ENCODE results near the gene NUDT17.
"Not testable (repeated sequence)": the region's sequence is repeated elsewhere in the genome, so short reads cannot be mapped to it uniquely, and the experiment has no call there.

NUDT17 gene

GRCh38 chr1:145845514-145846161, at the start of gene NUDT17:
NUDT17 (plus strand) TSS chr1:145845630; CDS start chr1:145845641, 11 bp downstream.
- peak; percentile 90 for DNase-seq (ENCODE audit: low spot score)

GRCh38 chr1:145796753-145797152, 48.7 kb upstream of the NUDT17 start:
- DNase-seq (ENCODE audit: low spot score) = no peak

GRCh38 chr1:145799806-145800205, 45.6 kb upstream of the NUDT17 start:
- no peak for DNase-seq (ENCODE audit: low spot score)

- DNase-seq (ENCODE audit: low spot score) = no peak
These were observed 41.0 kb upstream of the NUDT17 start for GRCh38 chr1:145804235-145805045.

GRCh38 chr1:145805057-145805456, 40.4 kb upstream of the NUDT17 start:
- DNase-seq (ENCODE audit: low spot score) = no peak

GRCh38 chr1:145806408-145806807, 39.0 kb upstream of the NUDT17 start:
- no peak for DNase-seq (ENCODE audit: low spot score)

- no peak for DNase-seq (ENCODE audit: low spot score)
These were observed 38.6 kb upstream of the NUDT17 start for GRCh38 chr1:145806844-145807243.

GRCh38 chr1:145812977-145813810, 32.2 kb upstream of the NUDT17 start:
- DNase-seq (ENCODE audit: low spot score) = not testable (repeated sequence)

- not testable (repeated sequence) for DNase-seq (ENCODE audit: low spot score)
These were observed 27.3 kb upstream of the NUDT17 start for GRCh38 chr1:145818095-145818494.

- not testable (repeated sequence) for DNase-seq (ENCODE audit: low spot score)
These were observed 22.6 kb upstream of the NUDT17 start for GRCh38 chr1:145822779-145823331.

GRCh38 chr1:145823565-145824498, 21.6 kb upstream of the NUDT17 start, which contains the start of the genes POLR3C and RNF115:
POLR3C (plus strand) TSS chr1:145824200; CDS start chr1:145825777, 1,577 bp downstream.
RNF115 (minus strand) TSS chr1:145824095; CDS start chr1:145823873, 222 bp downstream.
- peak; percentile 95 for DNase-seq (ENCODE audit: low spot score)

GRCh38 chr1:145824499-145824842, 21.0 kb upstream of the NUDT17 start:
- DNase-seq (ENCODE audit: low spot score) = no peak

- DNase-seq (ENCODE audit: low spot score) = no peak
These were observed 19.4 kb upstream of the NUDT17 start for GRCh38 chr1:145826030-145826429.

- DNase-seq (ENCODE audit: low spot score) = no peak
These were observed 17.5 kb upstream of the NUDT17 start for GRCh38 chr1:145827966-145828365.

GRCh38 chr1:145828367-145829026, 16.9 kb upstream of the NUDT17 start:
- no peak for DNase-seq (ENCODE audit: low spot score)

GRCh38 chr1:145830810-145831209, 14.6 kb upstream of the NUDT17 start:
- DNase-seq (ENCODE audit: low spot score) = not testable (repeated sequence)

- no peak for DNase-seq (ENCODE audit: low spot score)
These were observed 7.8 kb upstream of the NUDT17 start for GRCh38 chr1:145837656-145838055.

- no peak for DNase-seq (ENCODE audit: low spot score)
These were observed 2.4 kb upstream of the NUDT17 start for GRCh38 chr1:145843031-145843430.

GRCh38 chr1:145845144-145845513, 301 bp upstream of the NUDT17 start:
- no peak for DNase-seq (ENCODE audit: low spot score)

GRCh38 chr1:145846201-145846612, 777 bp downstream of the NUDT17 start:
- DNase-seq (ENCODE audit: low spot score) = peak; percentile 58

Measured in ecto neural progenitor cell (in vitro differentiated cells).